GM19043 (cell line): Measurements from ENCODE around the gene MTG1.
"Not testable (repeated sequence)": the region's sequence is repeated elsewhere in the genome, so short reads cannot be mapped to it uniquely, and the experiment has no call there.

Source experiments
- ATAC-seq: cut with Tn5 transposase; IDR thresholded peaks from one replicate; pipeline ENCODE4 v1.9.1; 2021; ENCODE audit warnings: low read depth; ENCODE audit not compliant: unreplicated experiment

The MTG1 gene

DNA sequence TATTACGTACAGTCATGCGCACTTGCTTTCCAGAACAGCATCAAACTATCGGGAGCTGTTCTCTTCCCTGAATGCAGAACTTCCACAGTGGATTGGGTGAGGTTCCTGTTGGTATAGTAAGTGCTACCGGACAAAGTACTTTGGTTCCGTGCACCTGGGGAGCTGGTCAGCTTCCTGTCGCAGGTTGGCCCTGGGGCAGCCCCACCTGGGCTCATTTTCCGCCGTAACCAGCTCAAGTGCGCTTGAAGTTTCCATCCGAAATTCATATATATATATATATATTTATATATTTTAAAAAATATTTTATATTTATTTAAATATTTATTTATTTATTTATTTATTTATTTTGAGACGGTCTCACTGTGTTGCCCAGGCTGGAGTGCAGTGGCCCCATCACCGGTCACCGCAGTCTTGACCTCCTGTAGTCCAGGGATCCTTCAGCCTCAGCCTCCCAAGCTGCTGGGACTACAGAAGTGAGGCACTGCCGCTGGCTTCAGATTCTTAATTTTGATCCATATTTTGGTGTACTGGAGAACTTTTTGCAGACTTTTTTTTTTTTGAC is 66.3 kb downstream of the MTG1 start:
- no peak for ATAC-seq

DNA sequence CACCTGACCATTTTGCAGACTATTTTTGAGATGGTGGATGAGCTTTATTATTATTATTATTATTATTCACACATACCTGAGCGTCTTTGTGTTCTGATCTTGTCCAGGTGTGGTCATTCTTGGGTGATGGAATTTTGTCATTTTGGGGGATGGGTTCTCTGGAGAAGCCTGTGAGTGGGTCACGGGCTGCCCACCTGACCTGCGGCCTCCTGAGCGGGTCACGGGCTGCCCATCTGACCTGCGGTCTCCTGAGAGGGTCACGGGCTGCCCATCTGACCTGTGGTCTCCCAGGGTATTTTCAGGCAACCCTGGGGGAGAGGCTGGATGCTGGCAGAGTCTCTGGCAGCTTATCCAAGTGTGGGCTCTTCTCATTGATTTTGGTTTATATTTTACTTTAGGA is 67.1 kb downstream of the MTG1 start:
- ATAC-seq, result no peak

DNA sequence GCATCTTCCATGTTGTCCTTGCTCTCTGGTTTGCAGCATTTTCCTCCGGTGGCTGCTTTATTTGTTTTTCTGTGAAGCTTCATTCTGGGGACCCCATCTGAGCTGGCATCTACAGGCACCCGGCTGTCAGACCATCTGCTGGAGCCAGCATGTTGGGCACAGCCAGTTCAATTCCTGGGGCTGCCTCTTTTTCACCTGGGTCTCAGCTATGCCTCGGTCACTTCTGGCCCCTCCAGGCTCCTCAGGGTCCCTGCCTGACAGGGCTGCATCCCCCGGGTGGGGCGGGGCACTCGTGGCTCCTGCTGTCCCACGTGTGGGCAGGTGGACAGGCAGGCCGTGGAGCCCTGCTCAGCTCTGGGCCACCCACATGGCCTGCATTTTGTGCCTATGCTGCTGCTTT is 67.9 kb downstream of the MTG1 start:
- no peak for ATAC-seq

DNA sequence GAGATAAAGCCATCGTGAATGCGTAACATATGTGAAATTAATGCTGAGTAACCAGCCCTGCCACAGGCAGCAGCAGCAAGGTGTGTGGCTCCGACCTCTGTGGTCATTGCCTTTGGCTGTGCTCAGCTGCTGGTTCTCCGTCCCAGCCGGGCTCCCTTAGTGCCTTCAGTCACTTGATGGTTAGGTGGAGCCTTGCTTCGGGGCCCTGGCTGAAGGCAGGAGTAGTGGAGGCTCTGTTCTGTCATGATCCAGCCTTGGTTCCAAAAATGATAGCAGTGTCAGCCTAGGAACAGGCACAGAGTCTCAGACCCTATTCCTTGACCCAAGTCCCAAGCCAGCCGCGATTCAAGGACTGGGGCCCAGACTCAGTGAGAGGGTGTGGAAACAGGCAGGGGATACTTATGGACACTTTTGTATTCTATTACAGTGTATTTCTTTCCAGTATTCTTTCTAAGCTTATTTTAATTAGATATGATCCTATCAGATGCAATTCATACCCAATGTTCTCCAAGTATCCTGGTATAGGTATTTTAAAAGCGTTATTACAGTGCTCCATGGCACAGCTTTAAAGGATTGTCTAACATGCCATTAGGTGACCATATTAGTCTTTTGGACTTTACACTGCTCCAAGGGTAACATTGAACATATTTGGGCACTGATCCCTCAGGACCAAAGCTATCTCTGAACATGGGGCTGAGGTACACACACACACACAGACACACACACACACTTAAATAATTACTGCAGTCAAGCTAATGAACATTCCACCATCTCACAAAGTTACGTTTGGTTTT is 68.8 kb downstream of the MTG1 start:
- no peak for ATAC-seq

DNA sequence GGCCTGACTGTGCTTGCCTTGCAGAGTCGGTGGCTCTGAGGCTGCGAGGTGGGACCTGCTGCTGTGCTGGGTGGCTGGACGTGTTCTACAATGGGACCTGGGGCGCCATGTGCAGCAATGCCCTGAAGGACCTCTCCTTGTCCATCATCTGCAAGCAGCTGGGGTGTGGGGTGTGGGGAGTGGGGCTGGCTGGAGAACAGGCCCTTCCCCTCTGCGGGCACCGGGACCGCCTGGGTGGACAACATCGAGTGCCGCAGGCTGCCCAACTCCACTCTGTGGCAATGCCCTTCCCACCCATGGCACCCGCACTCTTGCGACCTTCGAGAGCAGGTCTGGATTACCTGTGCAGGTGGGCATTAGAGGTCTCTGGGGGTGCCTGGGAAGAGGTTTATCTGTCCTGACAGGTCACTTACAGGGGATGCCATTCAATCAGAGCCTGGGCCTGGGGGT is 70.7 kb downstream of the MTG1 start:
- ATAC-seq, result no peak

DNA sequence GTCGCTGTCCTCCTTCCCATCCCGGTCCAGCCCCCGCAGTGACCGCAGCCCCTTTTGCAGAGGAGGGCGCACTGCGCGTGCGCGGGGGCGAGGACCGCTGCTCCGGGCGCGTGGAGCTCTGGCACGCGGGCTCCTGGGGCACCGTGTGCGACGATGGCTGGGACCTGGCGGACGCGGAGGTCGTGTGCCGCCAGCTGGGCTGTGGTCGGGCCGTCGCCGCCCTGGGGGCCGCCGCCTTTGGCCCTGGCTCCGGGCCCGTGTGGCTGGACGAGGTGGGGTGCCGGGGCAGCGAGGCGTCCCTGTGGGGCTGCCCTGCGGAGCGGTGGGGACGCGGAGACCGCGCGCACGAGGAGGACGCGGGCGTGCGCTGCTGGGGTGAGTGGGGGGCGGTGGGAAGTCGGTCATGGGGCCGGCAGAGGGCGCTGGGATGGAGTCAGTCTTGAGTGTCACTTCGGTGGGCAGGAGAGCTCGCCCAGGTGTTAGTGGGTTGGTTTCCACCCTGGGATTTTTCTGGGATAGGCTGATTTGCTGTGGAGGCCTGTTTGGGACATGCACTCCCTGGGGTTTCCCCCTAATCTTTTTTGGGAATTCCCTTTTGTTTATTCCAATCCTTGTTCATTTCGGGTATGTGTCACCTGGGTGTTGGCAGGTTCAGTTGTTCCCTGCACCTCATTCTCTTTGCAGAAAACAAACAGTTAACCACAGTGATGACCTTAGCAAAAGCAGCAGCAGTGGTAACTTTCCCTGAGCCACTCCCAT is 71.4 kb downstream of the MTG1 start:
- no peak for ATAC-seq

DNA sequence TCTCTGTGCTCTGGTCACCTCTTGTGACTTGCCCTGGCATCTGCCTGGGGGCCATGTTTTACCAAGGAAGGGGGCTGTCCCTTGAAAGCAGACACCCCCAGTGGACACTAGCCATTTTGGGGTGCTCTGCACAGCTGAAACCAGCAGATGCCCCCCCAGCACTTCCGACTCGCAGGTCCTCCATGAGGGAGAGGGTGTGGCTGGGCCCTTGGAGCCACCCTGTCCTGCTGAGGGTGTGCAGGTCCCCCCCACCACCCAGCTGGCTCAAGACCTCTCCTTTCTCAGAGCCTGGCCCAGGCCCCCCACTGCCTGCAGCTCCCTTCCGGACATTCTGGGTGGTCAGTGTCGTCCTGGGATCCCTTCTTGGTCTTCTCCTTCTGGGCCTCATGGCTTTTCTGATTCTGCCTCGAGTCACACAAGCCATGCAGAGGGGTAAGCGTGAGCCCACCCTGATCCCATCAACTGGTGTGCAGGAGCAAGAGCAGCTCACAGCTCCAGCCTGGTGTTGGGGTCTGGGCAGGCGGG is 72.1 kb downstream of the MTG1 start:
- ATAC-seq, result no peak

DNA sequence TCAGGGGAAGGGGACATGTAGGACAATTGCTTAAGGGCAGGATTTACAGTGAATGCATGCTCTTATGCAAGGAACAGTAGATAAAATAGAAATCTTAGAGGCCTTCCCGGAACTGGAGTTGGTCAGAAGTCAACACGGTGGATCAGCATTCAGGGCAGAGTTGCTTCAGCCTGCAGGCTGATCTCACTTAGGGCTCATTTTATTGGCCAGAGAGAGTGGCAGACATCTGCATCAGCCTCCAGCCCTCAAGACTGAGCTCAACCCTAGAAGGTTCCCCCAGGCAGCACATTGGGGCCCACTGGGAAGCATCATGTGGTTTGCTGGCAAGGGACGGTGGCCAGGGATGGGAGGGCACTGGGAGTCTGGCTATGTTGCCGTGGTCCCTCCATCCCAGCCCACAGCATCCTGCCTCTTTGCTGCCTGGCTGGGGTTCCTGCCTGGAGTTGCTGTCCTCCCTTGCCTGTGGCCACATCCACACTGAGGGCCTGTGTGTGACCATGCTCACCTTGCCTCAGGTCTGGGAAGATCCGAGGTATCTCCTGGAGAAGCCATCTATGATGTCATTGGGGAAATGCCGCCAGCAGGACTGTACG is 72.8 kb downstream of the MTG1 start:
- ATAC-seq, result no peak

DNA sequence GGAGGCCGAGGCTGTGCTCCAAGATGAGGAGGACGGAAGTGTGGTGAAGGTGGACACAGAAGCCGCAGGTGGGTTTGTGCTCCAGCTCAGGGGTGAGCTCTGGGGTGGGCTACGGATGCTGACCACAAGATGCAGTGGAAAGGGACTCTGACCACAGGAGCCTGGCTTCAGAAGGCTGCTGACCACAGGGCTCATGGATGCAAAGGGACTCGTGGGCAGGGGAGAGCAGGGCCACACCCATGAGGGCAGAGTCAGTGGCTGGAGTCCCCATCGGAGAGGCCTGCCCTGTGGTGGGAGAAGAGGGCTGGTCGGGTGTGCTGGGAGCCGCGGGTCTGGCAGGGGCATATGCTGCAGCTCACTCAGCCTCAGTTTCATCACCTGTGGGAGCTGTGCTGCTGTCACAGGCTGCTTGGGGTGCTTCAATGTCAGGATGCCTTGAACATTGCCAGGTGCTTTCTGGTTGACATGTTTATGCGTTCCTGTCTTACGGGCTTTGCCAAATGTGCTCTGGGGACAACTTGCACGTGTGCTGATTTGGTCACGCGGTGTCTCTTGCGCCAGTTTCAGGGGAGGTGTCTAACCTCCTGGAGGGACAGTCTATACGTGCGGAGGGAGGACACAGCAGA is 73.4 kb downstream of the MTG1 start:
- ATAC-seq, result no peak

DNA sequence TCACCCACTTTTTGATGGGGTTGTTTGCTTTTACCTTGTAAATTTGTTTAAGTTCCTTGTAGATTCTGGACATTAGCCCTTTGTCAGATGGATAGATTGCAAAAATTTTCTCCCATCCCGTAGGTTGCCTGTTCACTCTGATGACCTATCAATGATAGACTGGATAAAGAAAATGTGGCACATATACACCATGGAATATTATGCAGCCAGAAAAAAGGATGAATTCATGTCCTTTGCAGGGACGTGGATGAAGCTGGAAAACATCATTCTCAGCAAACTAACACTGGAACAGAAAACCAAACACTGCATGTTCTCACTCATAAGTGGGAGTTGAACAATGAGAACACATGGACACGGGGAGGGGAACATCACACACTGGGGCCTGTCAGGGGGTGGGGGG is 75.2 kb downstream of the MTG1 start:
- ATAC-seq, result not testable (repeated sequence)

DNA sequence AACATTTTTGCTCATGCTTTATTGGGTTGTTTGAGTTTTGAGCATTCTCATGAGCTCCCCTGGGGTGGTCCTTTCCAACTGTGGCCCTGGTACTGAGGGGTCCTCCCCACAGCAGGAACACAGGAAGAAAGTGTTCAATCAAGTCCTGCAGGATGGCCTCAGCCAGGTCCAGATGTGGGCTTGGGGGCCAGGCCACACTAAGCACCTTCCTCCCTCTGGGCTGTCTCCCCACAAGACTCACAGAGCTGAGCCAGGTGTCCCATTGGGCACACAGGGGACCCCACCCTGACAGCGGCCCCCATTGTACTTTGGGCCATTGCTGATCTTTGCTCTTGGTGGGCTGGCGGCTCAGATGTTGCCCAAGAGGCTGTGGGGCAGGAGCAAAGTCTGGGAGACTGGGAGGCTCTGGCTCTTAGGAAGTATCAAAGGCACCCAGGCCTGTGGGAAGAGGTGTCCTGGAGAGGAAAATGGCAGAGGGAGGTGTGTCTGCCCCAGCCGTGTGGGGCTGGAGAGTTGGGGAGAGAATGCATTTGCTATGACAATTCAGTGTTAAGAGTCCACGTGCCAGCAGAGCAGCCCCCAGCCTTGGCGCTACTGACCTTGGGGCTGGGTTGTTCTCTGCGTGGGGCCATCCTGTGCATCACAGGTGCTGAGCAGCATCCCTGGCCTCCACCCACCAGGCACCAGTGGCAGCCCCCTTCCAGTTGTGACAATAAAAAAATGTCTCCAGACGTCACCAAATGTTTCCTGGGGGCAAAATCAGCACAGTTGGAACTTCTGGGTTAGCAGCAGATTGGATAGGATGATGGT is 77.5 kb downstream of the MTG1 start:
- ATAC-seq, result no peak
